GM21529 (cell line): ENCODE data around the gene PLEKHH3.
"Not testable (repeated sequence)": the region's sequence is repeated elsewhere in the genome, so short reads cannot be mapped to it uniquely, and the experiment has no call there.

Source experiments
- ATAC-seq: cut with Tn5 transposase; IDR thresholded peaks from one replicate; pipeline ENCODE4 v1.9.1; 2021; ENCODE audit not compliant: unreplicated experiment

PLEKHH3 gene

DNA sequence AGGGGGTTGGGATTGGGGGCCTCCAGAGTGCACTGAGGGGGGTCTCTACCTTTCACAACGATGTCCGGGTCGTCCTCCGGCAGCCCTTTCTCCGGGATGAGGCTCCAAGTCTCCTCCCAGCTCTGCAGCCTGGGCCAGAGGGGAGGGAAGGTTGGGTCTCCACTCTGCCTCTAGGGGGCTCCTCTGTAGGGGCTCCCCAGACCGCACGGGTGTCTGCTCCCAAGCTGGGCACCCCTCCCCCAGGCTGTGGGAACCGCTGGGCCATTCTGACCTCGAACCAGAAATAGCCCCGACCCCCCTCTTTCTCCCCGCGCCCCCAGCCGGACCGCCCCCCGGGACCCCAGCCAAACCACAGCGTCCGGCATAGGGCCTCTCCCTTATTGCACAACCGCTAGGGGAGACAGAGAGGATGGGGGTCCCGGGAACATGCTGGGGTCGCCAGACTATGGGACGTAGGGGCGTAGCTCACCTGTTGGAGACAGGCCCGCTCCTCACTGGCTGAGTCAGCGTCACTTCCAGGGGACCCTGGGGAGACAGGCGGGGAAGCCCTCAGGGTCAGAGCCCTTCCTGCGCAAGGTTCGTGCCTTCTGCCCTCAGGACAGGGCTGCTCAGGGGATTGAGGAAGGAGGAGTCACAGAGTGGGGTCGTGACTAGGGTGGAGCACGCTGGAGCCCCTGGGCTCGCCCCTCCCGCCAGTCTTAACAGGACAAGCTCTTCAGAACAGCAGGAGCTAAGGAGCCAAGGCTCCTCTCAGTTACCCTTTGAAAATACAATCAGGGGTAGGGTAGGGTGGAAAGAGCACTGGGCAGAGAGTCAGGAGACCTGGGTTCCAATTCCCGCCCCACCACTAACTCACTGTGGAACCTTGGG is 2.7 kb downstream of the PLEKHH3 start:
- no peak for ATAC-seq

DNA sequence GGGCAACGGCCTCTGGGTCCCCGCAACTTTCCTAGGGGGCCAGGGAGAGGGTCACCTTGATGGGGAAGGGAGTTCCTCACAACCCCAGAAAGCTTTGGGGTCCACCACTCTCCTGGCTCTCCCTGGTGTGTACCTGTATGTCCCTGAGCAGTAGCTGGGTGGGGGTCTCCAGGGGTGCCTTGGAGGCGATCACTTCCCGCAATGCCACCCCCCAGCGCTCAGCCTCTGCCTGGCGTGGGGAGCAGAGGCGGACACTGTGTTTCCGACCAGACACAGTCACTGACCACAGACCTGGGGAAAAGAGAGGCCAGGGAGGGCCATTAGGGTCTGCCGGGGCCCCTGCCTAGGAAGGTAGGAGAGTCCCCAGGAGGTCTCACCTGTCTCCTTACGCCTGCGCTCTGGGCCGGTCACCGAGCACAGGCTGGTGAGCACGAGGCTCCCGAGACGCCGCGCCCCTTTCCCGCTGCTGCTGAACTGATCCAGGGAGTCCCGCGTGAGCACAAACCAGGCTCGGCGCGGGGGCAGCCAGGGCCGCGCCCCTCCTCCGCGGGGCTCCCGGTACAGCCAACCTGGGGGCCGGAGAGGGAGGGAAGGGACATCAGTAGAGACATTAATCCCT is 3.4 kb downstream of the PLEKHH3 start:
- no peak for ATAC-seq

DNA sequence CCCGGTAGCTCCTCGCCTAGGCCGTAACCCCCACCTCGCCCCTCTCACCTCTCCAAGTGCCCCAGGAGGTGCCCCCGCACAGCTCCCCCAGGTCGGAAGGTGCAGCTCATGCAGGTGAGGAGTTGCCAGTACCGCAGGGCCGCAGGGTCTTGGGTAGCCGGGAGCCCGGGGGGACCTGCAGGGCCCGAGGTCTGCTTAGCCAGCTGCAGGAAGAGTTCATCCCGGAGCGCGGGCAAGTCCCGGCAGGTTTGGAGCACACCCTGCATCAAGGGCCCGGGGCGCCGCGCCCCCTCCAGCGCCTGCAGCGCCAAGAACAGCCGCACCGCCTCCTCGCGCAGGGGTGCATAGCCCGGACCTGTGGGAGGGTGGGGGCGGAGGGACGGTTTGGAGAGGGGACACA is 4.8 kb downstream of the PLEKHH3 start:
- ATAC-seq: no peak

DNA sequence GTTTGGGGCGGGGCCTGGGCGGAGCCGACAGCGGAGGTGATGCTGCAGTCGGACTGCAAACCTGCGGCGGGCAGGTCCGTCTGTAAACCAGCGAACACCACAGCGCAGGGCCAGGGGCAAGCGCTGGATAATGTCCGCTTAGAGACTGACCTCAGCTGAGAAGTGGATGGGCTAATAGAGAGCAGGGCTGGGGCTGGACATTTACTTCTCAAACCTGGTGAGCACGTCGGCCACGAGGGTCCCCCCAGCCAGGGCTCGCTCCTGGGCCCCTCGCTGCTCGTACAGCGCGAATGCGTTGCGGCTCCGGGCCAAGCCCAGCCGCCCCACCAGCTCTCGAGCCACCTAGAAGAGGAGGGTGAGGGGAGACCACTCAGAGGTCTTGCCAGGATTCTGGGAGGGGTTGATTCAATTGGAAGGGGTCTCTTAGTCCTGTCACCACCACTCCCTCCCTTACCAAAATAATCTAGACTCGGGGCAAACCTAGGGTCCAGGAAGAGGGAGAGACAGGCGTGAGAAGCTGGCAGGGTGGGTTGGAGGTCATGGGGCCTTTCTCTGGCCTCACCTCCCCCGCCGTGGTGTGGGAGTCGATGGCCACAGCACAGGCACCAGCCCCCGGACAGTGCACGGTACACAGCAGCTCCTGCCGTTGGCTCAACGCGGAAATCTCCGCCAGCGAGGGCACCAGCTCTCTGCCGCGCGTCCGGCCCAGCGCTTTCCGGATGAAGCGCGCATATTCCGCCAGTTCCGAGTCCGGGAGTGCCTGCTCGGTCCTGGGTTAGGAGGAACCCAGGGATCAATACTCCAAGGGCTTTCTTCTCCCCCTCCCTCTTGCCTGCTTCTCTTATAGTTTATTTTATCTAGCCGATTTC is 5.8 kb downstream of the PLEKHH3 start:
- no peak for ATAC-seq

DNA sequence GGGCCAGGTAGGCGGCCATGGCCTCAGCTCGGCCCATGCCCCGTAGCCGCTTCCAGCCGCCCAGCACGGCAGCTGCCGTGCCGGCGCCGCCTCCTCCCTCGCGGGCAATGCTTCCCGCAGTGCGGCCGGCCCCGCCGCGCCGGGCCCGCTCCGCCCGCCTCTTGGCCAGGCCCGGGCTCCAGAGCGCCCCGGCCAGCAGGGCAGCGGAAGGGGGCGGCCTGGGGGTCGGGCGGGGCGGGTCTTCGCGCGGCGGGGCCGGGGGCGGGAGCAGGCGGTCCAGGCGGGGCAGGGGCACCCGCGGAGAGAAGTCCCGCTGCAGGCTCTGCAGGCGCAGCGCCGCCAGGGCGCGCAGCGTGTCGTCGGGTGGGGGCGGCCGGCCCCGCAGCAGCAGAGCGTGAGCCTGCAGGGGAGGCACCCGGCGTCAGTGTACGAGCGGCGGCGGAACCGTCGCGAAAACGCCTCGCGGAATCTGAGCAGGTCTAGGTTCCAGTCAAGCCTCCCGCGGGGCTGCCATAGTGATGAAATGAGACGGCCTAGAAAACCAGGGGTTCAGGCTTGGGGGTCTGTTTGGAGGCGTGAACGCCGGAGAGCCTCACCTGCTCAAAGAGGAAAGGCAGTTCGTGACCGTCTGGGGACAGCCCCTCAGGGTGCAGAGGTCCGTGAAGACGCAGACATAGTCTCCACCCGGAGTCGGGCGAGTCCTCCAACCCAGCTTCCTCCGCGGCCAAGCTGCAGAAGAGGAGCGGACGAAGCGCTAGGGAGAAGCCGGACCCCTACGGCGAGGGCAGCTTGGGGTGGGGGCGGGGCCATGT is 6.6 kb downstream of the PLEKHH3 start:
- no peak for ATAC-seq

GRCh38 chr17:42669705-42669976 is 7.2 kb downstream of the PLEKHH3 start:
- ATAC-seq: no peak

GRCh38 chr17:42667088-42667951 is 9.5 kb downstream of the PLEKHH3 start:
- ATAC-seq: no peak

- ATAC-seq: not testable (repeated sequence)
Observed at GRCh38 chr17:42666126-42666525, 10.7 kb downstream of the PLEKHH3 start.

DNA sequence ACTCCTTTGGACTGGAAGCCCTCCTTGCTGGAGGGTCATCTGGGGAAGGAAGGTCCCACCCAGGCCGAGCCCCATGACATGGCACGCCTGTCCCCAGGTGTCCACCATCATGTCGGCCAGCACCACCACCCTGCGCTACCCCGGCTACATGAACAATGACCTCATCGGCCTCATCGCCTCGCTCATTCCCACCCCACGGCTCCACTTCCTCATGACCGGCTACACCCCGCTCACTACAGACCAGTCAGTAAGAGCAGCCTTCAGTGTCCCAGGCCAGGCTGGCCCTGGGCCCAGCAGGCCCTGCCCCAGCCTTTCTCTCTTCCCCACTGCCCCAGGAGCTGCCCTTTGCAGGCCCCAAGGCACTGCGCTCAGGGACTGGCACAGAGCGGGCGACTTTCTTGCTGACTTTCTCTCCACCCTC is 11.2 kb downstream of the PLEKHH3 start:
- ATAC-seq: no peak

DNA sequence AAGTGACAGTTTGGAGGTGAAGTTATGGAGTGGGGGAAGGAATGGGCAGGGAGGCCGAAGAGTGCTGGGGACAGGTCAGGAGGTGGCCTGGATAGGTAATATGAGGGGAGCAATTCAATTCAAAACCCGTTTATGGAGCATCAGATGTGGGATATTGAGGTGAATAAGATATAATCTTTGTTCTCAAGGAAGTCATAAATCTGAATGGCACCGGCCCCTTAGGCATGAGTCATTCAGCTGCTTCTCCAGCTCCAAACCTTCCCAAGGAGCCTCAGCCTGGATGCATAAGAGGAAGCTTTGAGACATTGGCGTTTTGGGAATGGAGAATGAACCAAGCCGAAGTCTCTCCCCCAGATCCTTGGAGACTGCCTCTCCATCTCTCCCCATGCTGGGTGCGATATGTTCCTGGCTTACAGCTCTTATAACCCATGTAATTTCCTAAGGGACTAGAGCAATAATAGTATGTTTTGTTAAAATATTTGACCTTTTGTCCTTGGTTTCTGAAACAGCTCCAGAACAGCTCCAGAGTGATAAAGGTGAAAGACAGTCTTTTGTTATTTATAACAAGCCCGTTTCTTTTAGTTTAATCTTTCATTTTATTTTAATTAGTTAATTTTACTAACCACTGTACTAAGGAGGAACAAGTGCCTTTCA is 16.0 kb downstream of the PLEKHH3 start:
- ATAC-seq: no peak

DNA sequence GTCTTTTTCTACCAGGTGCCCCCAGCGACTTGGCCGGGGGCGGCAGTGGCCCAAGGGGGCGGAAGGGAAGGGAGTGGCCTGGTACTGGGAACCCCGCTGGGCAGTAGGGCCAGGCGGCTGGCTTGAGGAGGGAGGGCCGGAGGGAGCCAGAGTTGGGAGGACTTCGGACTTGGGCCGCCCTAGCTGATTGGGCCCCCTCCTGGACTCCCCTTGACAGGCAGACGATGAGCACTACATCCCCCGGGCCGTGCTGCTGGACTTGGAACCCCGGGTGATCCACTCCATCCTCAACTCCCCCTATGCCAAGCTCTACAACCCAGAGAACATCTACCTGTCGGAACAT is 16.9 kb downstream of the PLEKHH3 start:
- not testable (repeated sequence) for ATAC-seq

DNA sequence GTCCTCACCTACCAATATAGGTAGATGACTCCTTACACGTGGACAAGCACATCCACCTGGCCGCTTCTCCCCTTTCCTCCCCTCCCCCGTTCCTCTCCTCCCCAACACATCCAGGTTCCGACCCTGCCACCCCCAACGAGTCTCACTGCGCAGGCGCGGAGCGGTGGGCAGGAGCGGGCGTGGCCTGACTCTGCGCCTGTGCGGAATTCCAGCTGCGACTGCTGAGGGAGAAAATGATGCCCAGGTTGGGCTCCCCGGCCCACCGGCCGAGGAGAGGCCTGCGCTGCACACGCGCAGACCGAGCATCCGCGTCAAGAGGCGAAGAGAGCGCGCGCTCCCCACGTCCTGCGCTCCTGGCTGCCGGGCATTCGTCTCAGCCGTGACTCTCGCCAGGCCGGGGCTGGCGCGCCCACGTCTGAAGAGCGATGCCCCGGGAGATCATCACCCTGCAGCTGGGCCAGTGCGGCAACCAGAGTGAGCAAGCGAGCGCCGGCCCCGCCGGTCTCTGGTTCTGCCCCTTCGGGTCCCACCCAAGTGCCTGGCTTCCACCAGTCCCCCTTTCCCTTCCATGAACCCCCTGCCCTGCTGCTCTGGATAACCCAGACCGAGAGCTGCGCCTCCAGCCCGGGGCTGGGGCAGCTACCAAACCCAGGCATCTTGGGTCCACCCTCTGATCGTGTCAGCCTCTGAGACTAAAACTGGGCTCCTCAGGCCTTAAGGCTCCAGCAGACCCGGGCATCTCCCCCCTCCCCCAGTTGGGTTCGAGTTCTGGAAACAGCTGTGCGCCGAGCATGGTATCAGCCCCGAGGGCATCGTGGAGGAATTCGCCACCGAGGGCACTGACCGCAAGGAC is 17.5 kb downstream of the PLEKHH3 start, which contains the start of gene TUBG2:
Gene TUBG2, plus strand, starts transcription at position 206 of the 853 bp plus-strand sequence. Its CDS starts 220 bp downstream, at position 426.
- no peak for ATAC-seq

- no peak for ATAC-seq
Observed at GRCh38 chr17:42657824-42658588, 18.8 kb downstream of the PLEKHH3 start.

DNA sequence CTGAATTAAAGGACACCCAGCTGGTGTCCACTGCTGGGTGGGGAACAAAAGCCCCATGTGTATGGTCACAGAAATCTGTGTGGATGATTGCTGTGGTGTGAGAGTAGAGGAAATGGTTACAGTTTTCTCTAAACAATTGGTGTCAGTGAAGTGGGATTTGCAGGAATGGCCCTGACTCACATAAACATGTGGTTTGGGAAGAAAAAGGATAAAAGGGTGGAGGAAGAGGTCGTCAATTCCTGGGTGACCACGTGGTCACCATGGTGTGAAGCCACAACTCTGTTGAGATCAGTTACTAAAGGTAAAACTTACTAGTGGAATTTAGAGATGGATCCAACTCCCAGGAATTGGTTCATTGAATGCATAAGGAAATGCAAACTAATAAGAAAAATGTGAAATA is 21.3 kb downstream of the PLEKHH3 start:
- ATAC-seq: no peak

- ATAC-seq: no peak
Observed at GRCh38 chr17:42653179-42654124, 23.3 kb downstream of the PLEKHH3 start.

DNA sequence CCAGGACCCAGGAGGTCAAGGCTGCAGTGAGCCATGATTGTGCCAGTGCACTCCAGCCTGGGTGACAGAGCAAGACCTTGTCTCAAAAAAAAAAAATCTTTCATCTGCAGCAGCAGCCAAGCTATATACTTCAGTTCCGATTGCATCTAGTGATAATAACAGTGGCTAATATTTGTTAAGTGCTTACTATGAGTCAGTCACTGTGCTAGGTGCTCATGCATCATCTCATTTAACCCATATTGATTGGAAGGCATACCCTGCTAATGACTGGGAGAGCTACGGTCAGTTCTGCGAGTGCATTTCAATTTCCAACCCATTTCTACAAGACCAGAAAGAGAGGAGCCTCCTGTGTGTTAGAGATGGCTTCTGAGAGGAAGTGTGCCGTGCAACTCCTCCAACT is 25.4 kb downstream of the PLEKHH3 start:
- no peak for ATAC-seq

DNA sequence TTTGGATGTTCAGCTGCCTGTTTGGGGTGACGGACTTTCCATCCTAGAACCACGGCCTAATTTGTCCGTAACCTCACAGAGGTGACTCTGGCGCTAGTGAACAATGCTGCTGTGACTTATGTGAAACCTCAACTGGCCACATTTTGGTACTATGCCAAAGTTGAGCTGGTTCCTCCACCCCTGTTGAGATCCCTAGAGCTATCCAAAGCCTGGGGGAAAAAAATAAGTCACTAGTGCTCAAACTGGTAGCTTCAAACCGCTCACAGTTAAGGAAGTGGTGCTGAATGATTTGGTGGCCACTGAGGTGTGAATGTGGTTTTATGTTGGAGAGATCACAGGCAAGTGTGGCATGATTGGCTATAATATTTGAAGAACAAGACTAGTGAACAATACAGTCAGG is 29.0 kb downstream of the PLEKHH3 start:
- no peak for ATAC-seq
